SK-MEL-5 (cell line): Measurements from ENCODE around the gene METTL25. TPM values are rescaled to one million over a fixed set of nuclear protein-coding genes. Genes with fewer than 3 reads are reported as not detected.

Experiments used
- DNase-seq: peaks from one replicate; pipeline ENCODE4 v3.0.0-alpha.2; 2016; ENCODE audit warnings: low read depth, low spot score
- in situ Hi-C: cut with HindIII; loops from 2 replicates; pipeline ENCODE4 v1.10.0; 2016; ENCODE audit warnings: low sequenced_read_pairs, high pct_unique_total_duplicates, low pct_unique_long_range_greater_than_20kb
- total RNA-seq: library from RNA; depleted of rRNA; stranded (reverse); fragments of >200 nt; shearing (Covaris generic); gene quantifications from 2 replicates; pipeline ENCODE4 v1.2.3, GENCODE V29; 2014

Gene METTL25
- total RNA-seq, 1 experiment from 2014 or later = 11.8 TPM

GRCh38 chr12:82440885-82441284, 82.6 kb downstream of the METTL25 start:
- no peak for DNase-seq
- in situ Hi-C loops = no loop called here

GRCh38 chr12:82448911-82449578, 90.7 kb downstream of the METTL25 start:
- in situ Hi-C loops = no loop called here
- no peak for DNase-seq

GRCh38 chr12:82456633-82457032, 98.3 kb downstream of the METTL25 start:
- no peak for DNase-seq
- in situ Hi-C loops = no loop called here

DNA sequence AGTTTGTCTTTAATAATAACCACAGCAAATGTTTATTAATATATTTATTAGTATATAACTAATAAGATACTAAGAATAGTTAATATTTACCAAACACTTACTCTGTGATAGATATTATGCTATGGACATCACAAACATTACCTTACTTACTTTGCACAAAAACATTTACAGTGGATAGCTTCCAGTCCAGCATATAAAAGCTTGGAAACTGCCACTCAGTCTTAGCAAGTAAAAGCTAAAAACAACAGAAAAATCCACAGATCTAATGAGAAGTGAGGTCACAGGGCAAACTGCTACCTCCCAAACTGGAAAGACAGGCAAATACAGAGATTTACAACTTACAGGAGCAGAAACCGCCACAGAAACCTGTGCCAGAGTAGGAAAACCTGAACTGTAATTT, 99.8 kb downstream of the METTL25 start:
- no peak for DNase-seq
- in situ Hi-C loops = no loop called here

DNA sequence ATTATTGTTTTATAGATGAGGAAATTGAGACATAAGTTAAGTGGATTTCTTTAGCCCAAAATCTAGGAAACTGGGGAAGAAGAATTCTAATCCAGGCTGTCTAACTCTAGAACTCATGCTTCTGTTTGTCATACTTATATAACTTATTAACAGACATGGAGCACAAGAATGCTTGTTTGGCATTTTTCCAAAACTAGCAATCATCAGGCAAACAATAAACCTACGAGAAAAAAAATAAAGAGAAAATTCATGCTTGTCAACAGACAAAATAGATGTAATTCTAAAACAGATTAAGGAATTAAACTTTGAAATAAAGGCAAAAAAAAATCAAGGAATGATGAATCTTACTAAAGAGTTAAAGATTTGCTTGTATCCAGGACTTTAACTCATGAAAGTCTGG, 103.1 kb downstream of the METTL25 start:
- no peak for DNase-seq
- in situ Hi-C loops = no loop called here

DNA sequence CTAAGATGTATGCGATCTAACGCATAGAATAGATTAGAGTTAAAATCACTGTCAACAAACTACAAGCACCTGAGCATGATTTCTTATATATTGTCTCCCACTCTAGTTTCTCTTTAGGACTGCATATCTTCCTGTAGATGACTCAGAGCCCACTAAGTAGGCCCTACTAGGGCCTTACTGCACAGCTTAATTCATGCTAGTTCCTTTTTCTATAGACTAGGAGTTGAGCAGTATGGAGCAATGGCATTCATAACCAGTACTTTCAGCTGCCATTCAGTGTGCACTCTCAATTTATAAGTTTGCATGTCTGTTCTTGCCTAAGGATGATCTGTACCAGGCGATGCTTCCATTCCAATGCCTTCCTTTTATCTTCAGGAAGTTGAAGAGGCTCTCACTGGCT, 103.5 kb downstream of the METTL25 start:
- no peak for DNase-seq
- in situ Hi-C loops = no loop called here

DNA sequence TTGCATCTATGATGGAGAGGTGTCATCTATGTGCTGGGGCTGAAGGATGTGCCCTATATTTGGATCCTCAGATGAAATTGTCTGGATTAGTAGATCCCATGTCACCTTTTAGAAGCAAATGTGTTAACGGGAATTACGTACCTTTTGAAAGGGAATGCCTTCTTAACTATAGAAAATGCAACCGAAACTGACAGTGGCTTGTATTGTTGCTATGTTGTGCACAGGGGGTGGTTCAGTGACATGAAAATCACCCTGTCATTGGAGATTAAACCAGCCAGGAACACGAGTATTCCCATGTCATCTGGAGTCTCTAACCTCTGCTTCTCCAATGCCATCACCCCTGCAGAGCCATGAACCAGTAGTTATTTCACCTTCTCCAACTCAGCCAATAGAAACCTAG, 110.2 kb downstream of the METTL25 start:
- DNase-seq = no peak
- in situ Hi-C loops = no loop called here

GRCh38 chr12:82470906-82471512, 112.7 kb downstream of the METTL25 start:
- DNase-seq = no peak
- in situ Hi-C loops = no loop called here

DNA sequence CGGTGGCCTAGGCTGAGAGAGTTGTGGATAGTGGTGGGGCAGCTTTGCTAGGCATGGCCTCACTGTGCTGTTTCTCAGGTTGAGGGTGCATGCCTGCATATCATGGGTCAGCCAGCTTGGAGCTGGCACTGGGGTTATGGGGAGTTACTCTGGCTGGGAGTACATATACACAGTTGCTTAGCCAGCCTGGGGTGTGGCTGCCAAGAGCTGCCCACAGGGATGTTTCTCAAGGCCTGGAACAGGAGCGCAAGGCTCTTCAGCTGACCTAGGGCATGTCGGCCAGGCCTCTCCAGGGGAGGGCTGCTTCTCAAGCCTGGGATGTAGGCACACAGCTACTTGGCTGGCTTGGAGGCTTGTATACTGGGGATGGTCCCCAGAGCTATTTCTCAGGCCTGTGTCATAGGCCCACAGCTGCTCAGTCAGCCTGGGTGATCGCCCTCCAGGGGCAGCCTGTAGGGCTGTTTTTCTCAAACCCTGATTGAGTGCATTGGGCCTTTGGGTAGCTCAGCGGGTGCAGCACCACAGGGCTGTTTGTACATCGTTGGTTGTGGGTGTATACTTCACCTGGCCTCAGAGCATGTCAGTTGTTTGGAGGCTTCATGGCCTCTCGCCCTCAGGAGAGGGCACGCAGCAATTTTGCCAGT, 114.9 kb downstream of the METTL25 start:
- in situ Hi-C loops = no loop called here
- DNase-seq = no peak

DNA sequence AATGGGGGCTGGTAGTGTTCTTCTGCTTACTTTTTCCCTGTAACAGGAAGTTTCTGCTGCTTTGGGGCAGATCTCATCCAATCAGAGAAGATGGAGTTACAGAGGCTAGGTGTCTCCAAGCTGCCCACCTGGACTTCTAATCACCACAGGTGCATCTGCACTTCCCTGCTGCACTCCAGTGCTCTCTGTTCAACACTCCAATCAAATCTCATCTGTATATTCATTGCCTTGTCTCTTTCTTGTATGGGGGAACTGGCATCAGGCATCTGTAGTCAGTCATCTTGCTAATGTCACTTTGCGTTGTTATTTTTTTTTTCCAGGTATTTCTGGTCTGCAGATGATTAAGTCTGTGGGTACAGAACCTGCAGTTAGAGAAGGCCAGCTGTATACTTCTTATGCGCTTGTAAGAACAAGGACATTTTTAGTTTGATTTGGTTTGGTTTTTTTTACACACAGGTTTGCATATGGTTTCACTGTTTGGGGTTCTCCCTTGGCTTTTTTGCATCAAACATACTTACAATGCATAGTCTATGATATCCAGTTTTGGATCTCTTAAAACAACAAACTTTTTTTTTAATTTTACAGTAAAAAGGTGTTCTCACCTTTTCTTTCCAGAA, 116.0 kb downstream of the METTL25 start:
- DNase-seq = no peak
- in situ Hi-C loops = no loop called here

DNA sequence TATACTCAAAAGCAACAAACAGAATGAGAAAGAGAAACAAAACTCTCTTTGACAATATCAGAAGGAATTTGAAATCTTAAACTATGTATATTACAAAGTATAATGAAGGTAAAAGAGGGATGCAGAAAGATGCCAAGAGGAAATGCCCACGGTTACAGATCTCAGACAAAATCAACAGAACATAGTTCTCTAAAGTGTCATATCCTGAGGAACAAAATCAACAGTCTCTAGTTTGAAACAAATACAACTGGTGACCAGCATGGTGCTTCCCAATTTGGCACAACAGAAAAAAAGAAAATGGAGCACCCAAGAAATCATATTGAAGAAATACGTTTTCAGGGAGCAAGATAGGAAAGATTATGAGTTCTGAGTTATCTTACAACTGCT, 116.5 kb downstream of the METTL25 start:
- no peak for DNase-seq
- in situ Hi-C loops = no loop called here

DNA sequence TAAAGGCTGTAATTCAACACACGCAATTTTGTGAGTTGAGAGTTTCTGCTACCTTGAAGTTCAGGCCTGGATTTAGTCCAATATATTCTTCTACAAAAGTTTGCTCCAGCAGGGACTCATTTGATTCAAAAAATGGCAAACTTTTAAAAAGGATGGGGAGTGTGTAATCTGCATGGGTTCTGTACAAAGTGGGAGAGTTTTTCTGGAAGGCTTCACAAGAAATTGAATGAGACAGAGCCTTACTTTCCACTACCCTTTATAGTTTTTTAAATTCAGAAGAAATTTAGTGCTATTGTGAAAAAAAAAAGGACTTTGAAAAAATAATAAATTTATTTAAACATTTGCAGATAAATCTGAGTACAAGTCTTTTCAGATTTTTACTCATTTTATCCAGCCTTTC, 116.9 kb downstream of the METTL25 start:
- DNase-seq = no peak
- in situ Hi-C loops = no loop called here

GRCh38 chr12:82476511-82476910, 118.2 kb downstream of the METTL25 start:
- DNase-seq = no peak
- in situ Hi-C loops = no loop called here

GRCh38 chr12:82479511-82479910, 121.2 kb downstream of the METTL25 start:
- DNase-seq = no peak
- in situ Hi-C loops = no loop called here

GRCh38 chr12:82480606-82481005, 122.3 kb downstream of the METTL25 start:
- in situ Hi-C loops = no loop called here
- DNase-seq = no peak

GRCh38 chr12:82481954-82482353, 123.6 kb downstream of the METTL25 start:
- in situ Hi-C loops = no loop called here
- no peak for DNase-seq

- DNase-seq = no peak
- in situ Hi-C loops = no loop called here
Measured at GRCh38 chr12:82486524-82487235, 128.4 kb downstream of the METTL25 start.

DNA sequence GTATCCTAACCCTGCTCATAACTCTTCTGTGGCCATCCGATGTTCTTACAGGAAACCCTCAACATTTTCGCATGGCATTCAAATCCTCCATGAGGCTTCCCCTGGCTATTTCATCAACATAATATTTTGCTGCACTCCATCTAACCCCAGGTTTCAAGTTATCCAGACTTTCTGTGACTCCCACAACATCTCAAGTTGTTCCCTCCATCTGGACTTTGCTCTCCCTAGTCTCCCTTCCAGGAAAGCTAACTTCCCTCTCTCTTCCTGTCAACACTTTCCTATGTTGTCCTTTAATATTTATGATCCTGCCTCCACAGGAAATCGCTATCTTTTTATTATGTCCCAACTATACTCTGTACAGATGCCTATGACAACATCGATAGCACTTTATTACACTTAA, 146.1 kb downstream of the METTL25 start:
- in situ Hi-C loops = no loop called here
- no peak for DNase-seq
